Stimulated activated CD8-positive, alpha-beta memory T cell treated with anti-CD3 and anti-CD28 coated beads, Interleukin-7, amount 100 ng/mL, for 1 hour (primary cell): ENCODE results near the gene ZNF552.
"Not testable (repeated sequence)": the region's sequence is repeated elsewhere in the genome, so short reads cannot be mapped to it uniquely, and the experiment has no call there.

ENCODE experiments used
- DNase-seq, 2 donors: peaks; one replicate each; pipeline ENCODE4 v3.0.0-alpha.2; 2020; ENCODE audit warnings: low read depth in 2 of 2

ZNF552 gene

GRCh38 chr19:57818378-57818777 is 3.7 kb upstream of the ZNF552 start:
- DNase-seq = no peak

DNA sequence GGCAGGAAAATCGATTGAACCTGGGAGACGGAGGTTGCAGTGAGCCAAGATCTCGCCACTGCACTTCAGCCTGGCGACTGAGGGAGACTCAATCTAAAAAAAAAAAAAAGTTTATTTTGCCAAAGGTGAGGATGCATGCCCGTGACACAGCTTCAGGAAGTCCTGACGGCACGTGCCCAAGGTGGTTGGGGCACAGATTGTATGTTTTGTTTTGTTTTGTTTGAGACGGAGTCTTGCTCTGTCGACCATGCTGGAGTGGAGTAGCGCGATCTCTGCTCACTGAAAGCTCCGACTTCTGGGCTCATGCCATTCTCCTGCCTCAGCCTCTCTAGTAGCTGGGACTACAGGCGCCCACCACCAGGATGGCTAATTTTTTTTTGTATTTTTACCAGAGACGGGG is 3.3 kb upstream of the ZNF552 start:
- DNase-seq = no peak

DNA sequence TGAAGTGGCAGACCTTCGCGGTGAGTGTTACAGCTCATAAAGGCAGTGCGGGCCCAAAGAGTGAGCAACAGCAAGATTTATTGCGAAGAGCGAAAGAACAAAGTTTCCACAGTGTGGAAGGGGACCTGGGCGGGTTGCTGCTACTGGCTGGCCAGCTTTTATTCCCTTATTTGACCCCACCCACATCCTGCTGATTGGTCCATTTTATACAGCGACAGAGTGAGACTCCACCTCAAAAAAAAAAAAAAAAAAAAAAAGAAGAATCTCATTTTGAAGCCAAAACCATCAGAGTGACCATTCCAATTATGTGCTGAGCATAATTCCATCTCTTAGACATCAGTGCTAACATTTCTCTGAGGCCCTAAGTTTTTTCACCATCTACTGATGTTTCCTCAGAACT is 1.9 kb upstream of the ZNF552 start:
- no peak for DNase-seq

GRCh38 chr19:57815247-57816075 is 748 bp upstream of the ZNF552 start:
- DNase-seq = no peak

DNA sequence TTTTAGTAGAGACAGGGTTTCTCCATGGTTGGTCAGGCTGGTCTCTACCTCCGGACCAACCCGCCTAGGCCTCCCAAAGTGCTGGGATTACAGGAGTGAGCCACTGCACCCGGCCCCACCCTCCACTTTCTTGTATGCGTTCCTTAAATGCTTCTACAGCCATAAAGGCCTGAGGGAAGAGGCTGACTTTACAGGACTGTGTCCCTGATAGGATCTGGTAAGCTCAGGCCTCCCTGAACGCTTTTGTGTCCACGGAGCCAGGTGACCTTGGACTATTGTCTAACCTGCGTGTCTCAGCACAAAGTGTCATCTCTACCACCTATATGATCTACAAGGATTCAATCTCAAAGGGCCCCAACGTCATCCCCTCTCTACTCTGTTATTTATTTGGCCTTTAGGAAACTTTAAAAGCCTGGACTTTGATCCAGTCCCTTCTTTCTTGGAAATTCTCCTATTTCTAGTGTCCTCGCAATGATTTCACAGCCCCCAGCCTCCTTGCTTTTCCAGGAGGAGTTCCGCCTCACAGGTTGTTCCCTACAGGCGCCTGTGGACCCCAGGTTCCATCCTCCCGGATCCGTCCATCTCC is 701 bp downstream of the ZNF552 start:
- no peak for DNase-seq

DNA sequence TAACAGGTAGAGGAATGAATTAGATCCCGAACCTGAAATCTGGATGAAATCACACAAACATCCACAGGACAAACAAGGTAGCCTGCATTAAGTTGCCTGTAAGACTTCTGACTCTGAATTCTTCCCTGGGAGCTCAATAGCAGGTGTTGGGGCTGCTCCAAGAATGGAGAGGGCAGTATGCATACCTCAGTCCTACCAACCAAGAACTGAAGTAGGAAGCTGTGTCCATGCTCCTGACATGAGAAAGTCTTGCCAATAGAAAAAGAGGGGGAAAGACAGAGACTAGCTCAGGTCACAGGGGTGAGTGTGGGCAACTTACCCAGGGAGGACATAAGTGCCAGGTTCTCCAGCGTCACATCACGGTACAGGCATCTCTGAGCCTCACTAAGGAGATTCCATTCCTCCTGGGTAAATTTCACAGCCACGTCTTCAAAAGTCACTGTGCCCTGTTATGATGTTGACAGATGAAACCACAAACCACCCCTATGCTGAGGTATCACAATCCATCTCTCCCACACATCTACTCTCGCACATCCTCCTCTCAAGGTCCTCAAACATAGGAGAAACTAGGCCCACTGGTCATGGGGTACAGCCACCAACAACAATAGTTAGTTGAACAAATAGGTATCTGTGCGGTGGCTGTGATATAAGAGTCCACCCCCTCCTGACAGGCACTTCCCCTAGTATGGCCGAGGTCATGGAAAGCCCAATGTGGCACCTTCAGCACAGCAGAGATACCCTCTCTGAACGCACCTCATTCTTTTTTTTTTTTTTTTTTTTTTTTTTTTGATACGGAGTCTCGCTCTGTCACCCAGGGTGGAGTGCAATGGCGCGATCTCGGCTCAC is 1.5 kb downstream of the ZNF552 start:
- DNase-seq = not testable (repeated sequence)

DNA sequence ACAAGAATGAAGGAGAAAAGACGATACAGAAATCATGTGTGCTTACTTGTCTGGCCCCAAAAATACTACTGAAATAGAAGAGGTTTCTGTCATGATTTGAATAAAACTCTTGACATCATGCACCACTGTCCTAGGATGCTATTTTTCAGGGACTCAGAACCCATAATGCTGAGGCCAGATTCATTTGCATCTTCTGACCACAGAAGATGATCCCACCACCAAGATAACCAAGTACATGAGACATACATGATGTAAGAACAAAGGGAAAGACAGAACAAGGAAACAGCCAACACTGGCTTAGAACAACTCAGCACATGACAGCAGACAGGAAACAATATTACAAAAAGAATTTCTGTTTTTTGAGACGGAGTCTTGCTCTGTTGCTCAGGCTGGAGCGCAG is 2.5 kb downstream of the ZNF552 start:
- DNase-seq = no peak

DNA sequence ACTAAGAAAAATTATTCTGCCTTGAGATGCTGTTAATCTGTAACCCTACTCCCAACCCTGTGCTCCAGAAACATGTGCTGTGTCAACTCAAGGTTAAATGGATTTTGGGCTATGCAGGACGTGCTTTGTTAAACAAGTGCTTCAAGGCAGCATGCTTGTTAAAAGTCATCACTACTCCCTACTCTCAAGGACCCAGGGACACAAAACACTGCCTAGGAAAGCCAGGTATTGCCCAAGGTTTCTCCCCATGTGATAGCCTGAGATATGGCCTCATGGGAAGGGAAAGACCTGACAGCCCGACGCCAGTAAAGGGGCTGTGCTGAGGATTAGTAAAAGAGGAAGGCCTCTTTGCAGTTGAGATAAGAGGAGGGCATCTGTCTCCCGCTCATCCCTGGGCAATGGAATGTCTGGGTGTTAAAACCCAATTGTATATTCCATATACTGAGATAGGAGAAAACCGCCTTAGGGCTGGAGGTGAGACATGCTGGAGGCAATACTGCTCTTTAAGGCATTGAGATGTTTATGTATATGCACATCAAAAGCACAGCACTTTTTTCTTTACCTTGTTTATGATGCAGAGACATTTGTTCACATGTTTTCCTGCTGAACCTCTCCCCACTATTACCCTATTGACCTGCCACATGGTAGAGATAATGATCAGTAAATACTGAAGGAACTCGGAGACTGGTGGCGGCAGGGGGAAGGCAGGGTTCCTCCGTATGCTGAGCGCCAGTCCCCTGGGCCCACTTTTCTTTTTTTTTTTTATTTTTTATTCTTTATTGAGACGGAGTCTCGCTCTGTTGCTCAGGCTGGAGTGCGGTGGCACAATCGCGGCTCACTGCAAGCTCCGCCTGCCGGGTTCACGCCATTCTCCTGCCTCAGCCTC is 4.1 kb downstream of the ZNF552 start:
- not testable (repeated sequence) for DNase-seq

DNA sequence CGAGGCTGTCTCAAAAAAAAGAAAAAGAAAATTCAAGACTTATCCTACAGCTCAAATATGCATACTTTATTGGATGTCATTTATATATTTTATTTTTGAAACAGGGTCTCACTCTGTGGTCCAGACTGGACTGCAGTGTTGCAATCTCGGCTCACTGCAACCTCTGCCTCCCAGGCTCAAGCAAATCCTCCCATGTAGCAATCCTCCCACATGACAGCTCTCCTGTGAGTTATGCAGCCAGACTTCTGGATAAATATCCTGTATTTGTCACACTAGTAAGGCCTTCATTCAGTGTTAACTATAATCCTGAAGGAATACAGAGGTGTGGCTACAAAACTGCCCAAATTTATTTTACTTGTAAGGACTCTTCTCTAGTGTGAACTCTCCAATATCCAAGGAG is 7.2 kb downstream of the ZNF552 start:
- DNase-seq = no peak

DNA sequence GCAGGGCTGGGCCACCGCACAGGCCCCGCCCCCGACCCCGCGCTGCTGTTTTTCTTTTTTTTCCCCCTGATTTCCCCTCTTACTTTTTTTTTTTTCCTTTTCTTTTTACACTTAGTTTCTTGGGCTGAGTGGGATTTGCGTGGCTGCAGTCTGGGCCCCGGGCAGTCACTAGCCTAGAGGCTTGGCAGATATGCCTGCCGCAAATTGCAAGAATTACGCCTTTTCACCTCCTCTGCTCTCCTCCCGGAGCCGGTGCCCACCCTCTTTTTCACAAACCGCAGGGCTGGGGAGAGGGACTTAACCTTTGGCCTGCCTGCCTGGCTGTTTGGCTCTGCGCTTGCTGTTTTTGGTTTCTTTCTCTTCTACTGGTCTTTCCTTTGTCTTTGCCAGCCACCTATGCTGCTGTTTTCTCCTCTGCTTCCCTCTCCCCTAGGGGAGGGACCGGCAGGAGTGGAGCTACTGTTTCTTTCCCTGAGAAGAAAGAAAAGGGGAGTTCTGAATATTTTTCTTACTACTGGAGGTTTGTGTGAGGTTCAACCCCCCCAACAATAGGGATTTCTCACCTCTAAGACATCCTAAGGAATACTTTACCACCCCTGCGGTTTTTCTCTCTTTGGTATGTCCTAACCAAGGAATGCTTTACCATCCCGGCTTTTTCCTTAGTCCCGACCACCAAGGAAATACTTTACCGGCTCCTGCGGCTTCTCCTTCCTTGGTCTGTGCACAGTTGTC is 11.0 kb downstream of the ZNF552 start:
- DNase-seq = no peak

DNA sequence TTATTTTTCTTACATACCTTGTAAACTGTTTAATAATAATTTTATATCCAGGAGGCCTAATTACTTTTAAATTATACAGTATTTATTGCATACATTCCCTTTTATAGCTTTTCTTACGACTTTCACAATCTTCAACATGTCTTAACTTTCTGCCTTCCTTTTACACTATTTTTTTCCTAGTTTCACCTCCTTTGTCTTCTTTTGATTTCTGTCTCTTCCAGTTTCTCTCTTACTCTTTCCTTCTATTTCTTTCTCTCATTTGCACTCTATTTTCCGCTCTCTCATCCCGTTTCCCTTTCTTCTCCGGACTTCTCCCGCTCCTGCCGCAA is 11.5 kb downstream of the ZNF552 start:
- no peak for DNase-seq

DNA sequence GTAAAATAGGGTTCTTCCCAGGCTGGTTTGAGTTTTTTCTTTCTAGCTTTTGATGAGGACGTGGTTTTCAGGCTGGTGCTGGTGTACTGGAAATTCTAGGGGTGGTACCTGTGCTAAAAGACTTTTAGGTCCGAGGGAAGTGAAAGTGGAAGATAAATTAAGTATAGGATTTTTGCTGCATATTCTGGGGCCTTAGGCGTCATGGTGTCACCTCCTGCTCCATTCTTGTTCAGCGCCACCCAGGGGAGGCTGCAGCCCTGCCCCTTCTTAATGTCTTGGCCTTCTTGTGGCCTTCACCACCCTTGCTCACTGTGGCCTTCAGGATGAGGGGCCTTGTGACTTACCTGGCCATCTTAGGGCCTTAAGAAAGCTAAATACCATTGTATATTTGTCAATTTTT is 12.4 kb downstream of the ZNF552 start:
- no peak for DNase-seq

DNA sequence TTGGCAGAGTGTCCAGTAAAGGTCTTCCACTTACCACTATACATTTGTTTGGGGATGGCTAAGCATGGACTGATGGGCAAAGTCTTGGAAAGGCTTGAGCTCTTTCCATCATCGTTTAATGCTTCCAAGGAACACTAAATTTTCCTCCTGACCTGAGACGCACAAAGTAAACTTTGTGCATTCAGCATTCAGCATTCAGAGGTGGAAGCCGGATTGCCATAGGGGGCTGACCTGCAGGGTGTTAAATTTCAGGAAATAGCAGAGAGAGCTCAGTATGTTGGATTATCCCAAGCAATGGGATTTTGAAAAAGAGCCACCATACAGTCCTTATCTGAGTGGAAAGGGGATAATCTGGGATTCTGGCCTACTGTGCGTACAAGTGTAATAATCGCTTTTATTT is 14.0 kb downstream of the ZNF552 start:
- DNase-seq = no peak

DNA sequence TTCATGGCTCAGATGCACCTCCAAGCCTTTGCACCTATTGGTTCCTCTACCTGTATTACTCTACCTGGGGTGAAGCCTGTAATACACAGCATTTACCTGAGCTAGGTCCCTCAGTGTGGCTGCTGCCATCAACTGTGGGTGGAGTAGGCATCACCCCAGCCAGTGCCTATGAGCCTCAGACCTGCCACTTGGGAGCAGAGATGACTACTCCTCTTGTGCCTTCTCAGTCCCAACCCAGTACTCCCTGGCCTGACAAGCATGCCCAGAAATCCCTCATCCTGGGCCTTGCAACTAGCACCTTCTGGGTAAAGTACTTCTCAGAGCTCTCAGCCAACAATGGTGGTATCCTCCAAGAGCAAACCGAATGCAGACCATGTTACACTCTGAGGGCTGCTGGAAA is 18.1 kb downstream of the ZNF552 start:
- not testable (repeated sequence) for DNase-seq

DNA sequence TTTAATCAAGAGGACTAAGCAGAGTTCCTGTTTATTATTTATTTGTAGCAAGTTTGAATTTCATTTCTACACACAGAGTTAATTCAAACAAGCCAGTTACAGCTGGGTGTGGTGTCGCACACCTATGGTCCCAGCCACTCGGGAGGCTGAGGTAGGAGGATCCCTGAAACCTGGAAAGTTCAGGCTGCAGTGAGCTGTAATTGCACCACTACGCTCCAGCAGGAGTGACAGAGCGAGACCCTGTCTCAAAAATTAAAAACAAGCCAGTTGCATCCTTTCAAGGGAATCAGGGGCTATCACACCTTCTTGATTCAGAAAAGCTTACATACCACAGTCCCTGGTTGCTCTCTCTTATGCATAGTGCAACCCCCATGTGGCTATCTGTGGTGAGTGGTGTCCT is 25.4 kb downstream of the ZNF552 start:
- DNase-seq = no peak

DNA sequence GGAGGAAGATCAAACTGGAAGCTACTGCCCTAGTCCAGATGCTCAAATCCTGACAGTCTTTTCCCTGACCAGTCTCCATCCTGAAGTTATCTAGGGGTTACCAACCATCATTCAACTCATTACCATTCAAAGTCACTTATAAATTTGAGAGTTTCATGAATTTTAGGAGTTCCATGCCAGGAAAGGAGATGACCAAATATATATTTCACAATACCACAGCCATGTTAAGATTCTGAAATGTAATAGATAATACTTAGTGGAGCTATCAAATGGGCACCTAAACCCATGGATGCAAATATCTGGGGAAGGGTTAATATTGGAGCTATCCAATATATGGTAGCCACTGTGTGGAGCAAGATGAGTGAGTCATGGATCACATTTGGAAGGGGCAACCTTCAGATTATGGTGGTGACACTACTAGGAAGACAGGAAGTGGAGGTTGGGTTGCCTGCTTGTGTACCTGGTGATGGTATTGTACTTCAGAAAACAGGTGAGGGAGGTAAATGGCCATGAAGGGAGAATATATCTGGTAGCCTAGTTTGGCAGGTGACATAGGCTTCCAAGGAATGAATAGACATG is 26.5 kb downstream of the ZNF552 start:
- DNase-seq = no peak

DNA sequence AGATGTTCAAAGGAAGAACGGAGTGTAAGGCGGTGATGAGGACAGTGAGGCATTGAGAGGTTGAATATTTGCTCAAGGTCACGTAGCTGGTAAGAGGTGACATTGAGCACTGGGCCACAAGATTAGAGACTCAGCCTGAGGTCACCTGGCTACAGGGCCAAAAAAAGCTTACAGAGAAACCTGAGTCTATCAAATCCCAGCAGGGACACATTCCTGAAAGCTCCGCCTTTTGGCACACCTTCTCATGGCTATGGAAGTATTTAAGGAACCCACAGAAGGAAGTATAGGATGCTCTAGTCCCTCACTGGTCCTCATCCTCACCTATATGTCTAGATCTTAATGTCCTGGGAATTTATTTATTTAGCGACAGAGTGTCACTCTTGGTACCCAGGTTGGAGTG is 27.8 kb downstream of the ZNF552 start:
- DNase-seq = no peak

DNA sequence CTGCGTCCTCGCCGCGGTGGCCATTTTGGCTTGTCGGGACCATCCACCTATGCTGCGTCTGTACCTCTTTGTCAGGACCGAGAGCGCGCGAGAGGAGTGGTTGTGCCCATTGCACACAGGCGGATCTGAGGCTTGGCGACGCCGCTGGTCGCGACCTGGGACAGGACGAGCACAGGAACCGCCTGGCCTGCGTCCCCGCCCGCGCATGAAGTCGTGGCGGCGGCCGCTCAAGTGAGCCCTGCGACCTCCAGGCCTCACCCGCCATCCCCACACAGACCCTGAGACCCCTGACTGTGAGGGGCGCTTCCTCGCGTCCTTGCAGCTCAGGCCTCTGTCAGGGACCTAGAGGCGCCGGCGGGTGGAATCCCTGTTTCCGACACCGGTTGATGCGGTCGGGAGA is 28.4 kb downstream of the ZNF552 start:
- no peak for DNase-seq

DNA sequence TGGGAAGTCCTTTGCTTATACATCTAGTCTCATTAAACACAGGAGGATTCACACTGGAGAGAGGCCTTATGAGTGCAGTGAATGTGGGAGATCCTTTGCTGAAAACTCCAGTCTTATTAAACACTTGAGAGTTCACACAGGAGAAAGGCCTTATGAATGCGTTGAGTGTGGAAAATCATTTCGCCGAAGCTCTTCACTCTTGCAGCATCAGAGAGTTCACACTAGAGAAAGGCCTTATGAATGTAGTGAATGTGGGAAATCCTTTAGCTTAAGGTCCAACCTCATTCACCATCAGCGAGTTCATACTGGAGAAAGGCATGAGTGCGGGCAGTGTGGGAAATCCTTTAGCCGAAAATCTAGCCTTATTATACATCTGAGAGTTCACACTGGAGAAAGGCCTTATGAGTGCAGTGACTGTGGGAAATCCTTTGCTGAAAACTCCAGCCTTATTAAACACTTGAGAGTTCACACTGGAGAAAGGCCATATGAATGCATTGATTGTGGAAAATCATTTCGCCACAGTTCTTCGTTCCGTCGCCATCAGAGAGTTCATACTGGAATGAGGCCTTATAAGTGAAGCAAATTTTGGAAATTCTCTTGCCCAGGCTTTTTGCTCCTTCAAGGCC is 35.4 kb downstream of the ZNF552 start:
- DNase-seq = no peak

- no peak for DNase-seq
Observed at GRCh38 chr19:57778336-57778735, 36.4 kb downstream of the ZNF552 start.
